ENCODE measurements around the gene JAM2. TPM values are rescaled to one million over a fixed set of nuclear protein-coding genes. Genes with fewer than 3 reads are reported as not detected.
A peak's percentile ranks its signal among the peaks of the same experiment; 100 is the strongest.

JAM2 gene
- total and polyA plus RNA-seq, 2 of the 4 experiments (the other 2 are of a cell fraction) = 0.72 to 2.1 TPM

GRCh38 chr21:25607151-25608043, 31.7 kb upstream of the JAM2 start, which contains the start of gene MRPL39:
MRPL39 (minus strand) TSS chr21:25607481; CDS start chr21:25607475, 6 bp downstream.
- no peaks in the 10 kb centered on the region for H3K27me3 ChIP-seq (ENCODE audit: control insufficient read depth, insufficient read depth, low read length)
- H2AK9ac ChIP-seq (replicated peaks; ENCODE audit: low read depth, low read length, poor library complexity) = peak within 1 kb of the TSS; percentile 73
- H3K23ac ChIP-seq (ENCODE audit: low read depth, low read length) = peak within 1 kb of the TSS; percentile 59
- H2BK120ac ChIP-seq (ENCODE audit: low read depth, low read length) = peak within 1 kb of the TSS; percentile 68; the same call in 1 of the 2 replicates
- H4K91ac ChIP-seq (ENCODE audit: insufficient read depth, low read depth, low read length) = peak within 1 kb of the TSS; percentile 67; the same call in 1 of the 2 replicates
- intact Hi-C loops (cut with micrococcal nuclease) (loop anchor here (1.0 to 5.0 kb wide), 8 partner anchors 101 to 1110 kb away; partner anchors contain the start of genes ATP5PF and GABPA), dilution Hi-C loops (cut with HindIII; ENCODE audit: low sequenced_read_pairs, unreplicated experiment) (no loop called here), in situ Hi-C loops (cut with MboI; ENCODE audit: low sequenced_read_pairs) (loop anchor here (5.0 to 25.0 kb wide), 4 partner anchors 95 to 1105 kb away; no protein-coding TSS in a partner anchor)
- no peak within 1 kb of the TSS for H2BK20ac ChIP-seq (ENCODE audit: low read depth, low read length)
- DNase-seq (peak; percentile 88), ATAC-seq (ENCODE audit: low read depth) (peak; percentile 98)
- peaks cover 19 to 21% of the 10 kb centered on the region in 2 experiments for H3K79me1 ChIP-seq (ENCODE audit: low read depth in 1 of 2, low read length in 2 of 2)
- peak within 1 kb of the TSS; percentile 66 for H3K9ac ChIP-seq (ENCODE audit: low read depth, low read length)
- no peak within 1 kb of the TSS for H2BK15ac ChIP-seq (ENCODE audit: low read depth, low read length)
- CTCF ChIA-PET = interaction anchor here (0.6 to 1.6 kb wide), 5 partner anchors 9 to 188 kb away, joined by 3 to 7 read pairs (median 4); no protein-coding TSS in a partner anchor
- POLR2A ChIA-PET (ENCODE audit: unreplicated experiment) = no interaction called here
- peak within 1 kb of the TSS; percentile 64 for H2BK5ac ChIP-seq (ENCODE audit: low read depth, low read length, poor library complexity, severe bottlenecking)
- peak within 1 kb of the TSS; percentile 57 for H4K5ac ChIP-seq (ENCODE audit: low read depth, low read length)
- TF ChIP-seq POLR2A (IDR thresholded peaks at IDR 0.05; ENCODE audit: low read depth, low read length) (peak; percentile 75), CHD1 (IDR thresholded peaks at IDR 0.05; ENCODE audit: low read depth, low read length) (no peak), MAZ (IDR thresholded peaks at IDR 0.05; ENCODE audit: borderline replicate concordance, low read depth, low read length) (peak; percentile 75; the same call in 1 of the 2 replicates), ELK1 (IDR thresholded peaks at IDR 0.05; ENCODE audit: borderline replicate concordance, low read depth, low read length) (no peak), USF2 (IDR thresholded peaks at IDR 0.05; ENCODE audit: low read depth, low read length) (peak; percentile 12; the same call in 1 of the 2 replicates), RAD21 (IDR thresholded peaks at IDR 0.05; ENCODE audit: low read length) (peak; percentile 50), BHLHE40 (IDR thresholded peaks at IDR 0.05; ENCODE audit: low read depth, low read length) (no peak), RFX5 (IDR thresholded peaks at IDR 0.05; ENCODE audit: low read depth, low read length) (no peak), MXI1 (IDR thresholded peaks at IDR 0.05; ENCODE audit: borderline replicate concordance, low read depth, low read length) (0 out of 2 replicates have a peak, but pooled peaks have one; percentile 52), SMC3 (IDR thresholded peaks at IDR 0.05; ENCODE audit: low read depth, low read length) (peak; percentile 50)
- TF ChIP-seq, protein P1, sequence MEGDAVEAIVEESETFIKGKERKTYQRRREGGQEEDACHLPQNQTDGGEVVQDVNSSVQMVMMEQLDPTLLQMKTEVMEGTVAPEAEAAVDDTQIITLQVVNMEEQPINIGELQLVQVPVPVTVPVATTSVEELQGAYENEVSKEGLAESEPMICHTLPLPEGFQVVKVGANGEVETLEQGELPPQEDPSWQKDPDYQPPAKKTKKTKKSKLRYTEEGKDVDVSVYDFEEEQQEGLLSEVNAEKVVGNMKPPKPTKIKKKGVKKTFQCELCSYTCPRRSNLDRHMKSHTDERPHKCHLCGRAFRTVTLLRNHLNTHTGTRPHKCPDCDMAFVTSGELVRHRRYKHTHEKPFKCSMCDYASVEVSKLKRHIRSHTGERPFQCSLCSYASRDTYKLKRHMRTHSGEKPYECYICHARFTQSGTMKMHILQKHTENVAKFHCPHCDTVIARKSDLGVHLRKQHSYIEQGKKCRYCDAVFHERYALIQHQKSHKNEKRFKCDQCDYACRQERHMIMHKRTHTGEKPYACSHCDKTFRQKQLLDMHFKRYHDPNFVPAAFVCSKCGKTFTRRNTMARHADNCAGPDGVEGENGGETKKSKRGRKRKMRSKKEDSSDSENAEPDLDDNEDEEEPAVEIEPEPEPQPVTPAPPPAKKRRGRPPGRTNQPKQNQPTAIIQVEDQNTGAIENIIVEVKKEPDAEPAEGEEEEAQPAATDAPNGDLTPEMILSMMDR (conservative IDR thresholded peaks at IDR 0.05; ENCODE audit: low read depth, low read length) = peak; percentile 68
- no peak within 1 kb of the TSS for H2AK5ac ChIP-seq (ENCODE audit: low read depth, low read length)
- no peaks in the 10 kb centered on the region for H3K9me3 ChIP-seq (ENCODE audit: control insufficient read depth, insufficient read depth, low read length)
- no peaks in the 10 kb centered on the region for H3K9me1 ChIP-seq (ENCODE audit: insufficient read depth, low read length)
- H3K4me2 ChIP-seq (ENCODE audit: low read depth, low read length) = peak within 1 kb of the TSS; percentile 98
- peak within 1 kb of the TSS; percentile 81 for H3K4me3 ChIP-seq (ENCODE audit: insufficient read depth, low read depth, low read length)
- peak within 1 kb of the TSS; percentile 36 to 87 for H4K8ac ChIP-seq (ENCODE audit: low read depth in 2 of 2, low read length in 2 of 2)
- peak within 1 kb of the TSS; percentile 82 for H3K4ac ChIP-seq (ENCODE audit: low read depth, low read length)
- no peaks in the 10 kb centered on the region for H4K20me1 ChIP-seq (ENCODE audit: insufficient read depth, low read length)
- H2AFZ ChIP-seq (replicated peaks; ENCODE audit: low read length, poor library complexity) = peak within 1 kb of the TSS; percentile 99
- H3K27ac ChIP-seq (ENCODE audit: insufficient read depth, low read length) = peak within 1 kb of the TSS; percentile 70
- peak within 1 kb of the TSS; percentile 61; the same call in 1 of the 2 replicates for H3K14ac ChIP-seq (replicated peaks; ENCODE audit: low read depth, low read length)
- 1% methylated on average over 33 of the region's 71 CpGs; no CpG with 5 or more reads in 1 of the 2 experiments for WGBS, 2 experiments (ENCODE audit: extremely low coverage in 2 of 2, insufficient read length in 1 of 2)
- peak within 1 kb of the TSS; percentile 42; the same call in 1 of the 2 replicates for H3K56ac ChIP-seq (ENCODE audit: extremely low read depth, insufficient read depth, low read length)
- H3K4me1 ChIP-seq (ENCODE audit: control insufficient read depth, insufficient read depth, low read length) = no peaks in the 10 kb centered on the region
- H3K36me3 ChIP-seq (ENCODE audit: control insufficient read depth, insufficient read depth, low read length) = peaks cover 4% of the 10 kb centered on the region
- no peak within 1 kb of the TSS for H3K18ac ChIP-seq (ENCODE audit: low read depth, low read length)
- BruUV-seq (replicated peaks) = no TSS peak
